ENCODE measurements around the gene SHTN1. TPM values are rescaled to one million over a fixed set of nuclear protein-coding genes. Genes with fewer than 3 reads are reported as not detected.

Gene SHTN1
- total and polyA plus RNA-seq, 7 donors: 4.1 to 12.5 (median 6.1) TPM

- 92 to 93% methylated on average over 6 of the region's 6 CpGs for WGBS, 2 donors
- H3K4me1 ChIP-seq: no peaks in the 10 kb centered on the region
- no peak for TF ChIP-seq POLR2A (IDR thresholded peaks at IDR 0.05)
- DNase-seq: no peak
- no peaks in the 10 kb centered on the region for H3K9me3 ChIP-seq
- no peaks in the 10 kb centered on the region for H3K27me3 ChIP-seq
- H3K36me3 ChIP-seq: no peaks in the 10 kb centered on the region
- H3K4me3 ChIP-seq: no peak overlapping the region
- H3K27ac ChIP-seq: no peak overlapping the region
- intact Hi-C loops (cut with DNase I): no loop called here
Observed at GRCh38 chr10:116866987-116867595, 137.9 kb downstream of the SHTN1 start.

GRCh38 chr10:116866066-116866465, 138.9 kb downstream of the SHTN1 start:
- H3K36me3 ChIP-seq: no peaks in the 10 kb centered on the region
- H3K4me1 ChIP-seq: no peaks in the 10 kb centered on the region
- 63 to 73% methylated on average over 2 of the region's 2 CpGs for WGBS, 2 donors
- H3K27me3 ChIP-seq: no peaks in the 10 kb centered on the region
- intact Hi-C loops (cut with DNase I): no loop called here
- no peak for TF ChIP-seq EP300 (IDR thresholded peaks at IDR 0.05)
- no peak for TF ChIP-seq POLR2AphosphoS5 (IDR thresholded peaks at IDR 0.05)
- TF ChIP-seq CTCF (IDR thresholded peaks at IDR 0.05): no peak
- TF ChIP-seq POLR2A (IDR thresholded peaks at IDR 0.05): no peak
- no peak overlapping the region for H3K27ac ChIP-seq
- no peaks in the 10 kb centered on the region for H3K9me3 ChIP-seq
- H3K4me3 ChIP-seq: no peak overlapping the region
- DNase-seq: no peak

- 85 to 91% methylated on average over 4 of the region's 4 CpGs for WGBS, 2 donors
- TF ChIP-seq POLR2AphosphoS5 (IDR thresholded peaks at IDR 0.05) (no peak), CTCF (IDR thresholded peaks at IDR 0.05) (no peak), EP300 (IDR thresholded peaks at IDR 0.05) (no peak), POLR2A (IDR thresholded peaks at IDR 0.05) (no peak)
Observed at GRCh38 chr10:116864436-116864835, 140.6 kb downstream of the SHTN1 start.

GRCh38 chr10:116861796-116862195, 143.2 kb downstream of the SHTN1 start:
- DNase-seq: no peak

More at GRCh38 chr10:116864436-116864835, 140.6 kb downstream of the SHTN1 start:
- no peaks in the 10 kb centered on the region for H3K4me1 ChIP-seq
- no peaks in the 10 kb centered on the region for H3K9me3 ChIP-seq
- H3K4me3 ChIP-seq: no peak overlapping the region
- no peak overlapping the region for H3K27ac ChIP-seq
- no peak for DNase-seq
- no peaks in the 10 kb centered on the region for H3K36me3 ChIP-seq
- intact Hi-C loops (cut with DNase I): no loop called here
- H3K27me3 ChIP-seq: no peaks in the 10 kb centered on the region

GRCh38 chr10:116857156-116857555, 147.8 kb downstream of the SHTN1 start:
- Histone ChIP-seq H3K9me3 (peaks cover 0 to 4% (median 1%) of the 10 kb centered on the region in 4 donors), H3K27me3 (no peaks in the 10 kb centered on the region), H3K4me1 (no peaks in the 10 kb centered on the region), H3K27ac (no peak overlapping the region), H3K4me3 (no peak overlapping the region), H3K36me3 (no peaks in the 10 kb centered on the region)
- 94% methylated on average over 3 of the region's 3 CpGs for WGBS, 2 donors
- TF ChIP-seq POLR2AphosphoS5 (IDR thresholded peaks at IDR 0.05) (no peak), EP300 (IDR thresholded peaks at IDR 0.05) (no peak), POLR2A (IDR thresholded peaks at IDR 0.05) (no peak), CTCF (IDR thresholded peaks at IDR 0.05) (no peak)
- intact Hi-C loops (cut with DNase I): no loop called here
- no peak for DNase-seq

More at GRCh38 chr10:116861796-116862195, 143.2 kb downstream of the SHTN1 start:
- WGBS, 2 donors: 66 to 85% methylated on average over 2 of the region's 2 CpGs
- no peaks in the 10 kb centered on the region for H3K27me3 ChIP-seq
- intact Hi-C loops (cut with DNase I): no loop called here
- TF ChIP-seq EP300 (IDR thresholded peaks at IDR 0.05): no peak
- no peak for TF ChIP-seq CTCF (IDR thresholded peaks at IDR 0.05)
- no peak for TF ChIP-seq POLR2AphosphoS5 (IDR thresholded peaks at IDR 0.05)
- no peak for TF ChIP-seq POLR2A (IDR thresholded peaks at IDR 0.05)
- H3K27ac ChIP-seq: no peak overlapping the region
- H3K4me3 ChIP-seq: no peak overlapping the region
- peaks cover 0 to 4% (median 1%) of the 10 kb centered on the region in 4 donors for H3K9me3 ChIP-seq
- no peaks in the 10 kb centered on the region for H3K4me1 ChIP-seq
- H3K36me3 ChIP-seq: no peaks in the 10 kb centered on the region
